Progenitor cell of endocrine pancreas (in vitro differentiated cells): ENCODE data around the gene PSRC1. TPM values are rescaled to one million over a fixed set of nuclear protein-coding genes. Genes with fewer than 3 reads are reported as not detected.

Experiments
- DNase-seq: peaks from one replicate; pipeline ENCODE4 v3.0.0; 2021; ENCODE audit warnings: low spot score; ENCODE audit not compliant: unreplicated experiment
- H3K27ac Mint-ChIP-seq: 2 replicates; pipeline ENCODE4 v1.8.0; 2021; ENCODE audit warnings: mild to moderate bottlenecking, moderate library complexity, mixed read lengths
- H3K27me3 Mint-ChIP-seq: 2 replicates; pipeline ENCODE4 v1.8.0; 2021; ENCODE audit warnings: mixed read lengths
- H3K36me3 Mint-ChIP-seq: 2 replicates; pipeline ENCODE4 v1.8.0; 2022; ENCODE audit warnings: mixed read lengths; ENCODE audit not compliant: insufficient read depth
- H3K4me1 Mint-ChIP-seq: 2 replicates; pipeline ENCODE4 v1.8.0; 2021; ENCODE audit warnings: low read depth, mixed read lengths
- H3K4me3 Mint-ChIP-seq: 2 replicates; pipeline ENCODE4 v1.8.0; 2021; ENCODE audit warnings: low read depth, mild to moderate bottlenecking, moderate library complexity, mixed read lengths
- H3K9me3 Mint-ChIP-seq: 2 replicates; pipeline ENCODE4 v1.8.0; 2021; ENCODE audit warnings: low read depth, mixed read lengths
- CTCF ChIP-seq: fragments of 200-600 bp; sonication (generic); IDR thresholded peaks from one replicate; pipeline ENCODE4 v1.5.0; 2021; ENCODE audit warnings: antibody characterized with exemption, mild to moderate bottlenecking; ENCODE audit not compliant: unreplicated experiment
- total RNA-seq: library from RNA; stranded (reverse); gene quantifications from 2 replicates; pipeline ENCODE4 v1.2.1, GENCODE V29; 2021

PSRC1 gene
- total RNA-seq, 1 donor from 2014 or later, result 29.4 TPM

- no peak for TF ChIP-seq CTCF
- Mint-ChIP-seq H3K4me3 (no peak overlapping the region), H3K4me1 (peaks cover 29% of the 10 kb centered on the region), H3K27me3 (no peaks in the 10 kb centered on the region), H3K36me3 (peaks cover 6% of the 10 kb centered on the region), H3K27ac (no peak overlapping the region), H3K9me3 (no peaks in the 10 kb centered on the region)
- DNase-seq, result no peak
These were observed 2.1 kb downstream of the PSRC1 start for GRCh38 chr1:109280862-109281261.

GRCh38 chr1:109279615-109280278, 3.2 kb downstream of the PSRC1 start:
- no peak overlapping the region for H3K4me3 Mint-ChIP-seq
- peaks cover 40% of the 10 kb centered on the region for H3K4me1 Mint-ChIP-seq

GRCh38 chr1:109277434-109278204, 5.3 kb downstream of the PSRC1 start:
- TF ChIP-seq CTCF, result peak; percentile 95
- peak overlapping the region; percentile 92 for H3K27ac Mint-ChIP-seq
- H3K9me3 Mint-ChIP-seq, result no peaks in the 10 kb centered on the region
- peak; percentile 77 for DNase-seq
- H3K4me3 Mint-ChIP-seq, result no peak overlapping the region
- H3K4me1 Mint-ChIP-seq, result peaks cover 43% of the 10 kb centered on the region
- no peaks in the 10 kb centered on the region for H3K27me3 Mint-ChIP-seq
- H3K36me3 Mint-ChIP-seq, result peaks cover 8% of the 10 kb centered on the region

More at GRCh38 chr1:109279615-109280278, 3.2 kb downstream of the PSRC1 start:
- H3K27me3 Mint-ChIP-seq, result no peaks in the 10 kb centered on the region
- H3K9me3 Mint-ChIP-seq, result no peaks in the 10 kb centered on the region
- no peak for DNase-seq
- H3K27ac Mint-ChIP-seq, result no peak overlapping the region
- no peak for TF ChIP-seq CTCF
- peaks cover 6% of the 10 kb centered on the region for H3K36me3 Mint-ChIP-seq

- no peaks in the 10 kb centered on the region for H3K9me3 Mint-ChIP-seq
- H3K4me1 Mint-ChIP-seq, result peaks cover 33% of the 10 kb centered on the region
- no peaks in the 10 kb centered on the region for H3K27me3 Mint-ChIP-seq
- H3K27ac Mint-ChIP-seq, result peak overlapping the region; percentile 93
- no peak for DNase-seq
- peak overlapping the region; percentile 49 for H3K4me3 Mint-ChIP-seq
- TF ChIP-seq CTCF, result no peak
- peaks cover 10% of the 10 kb centered on the region for H3K36me3 Mint-ChIP-seq
These were observed 7.1 kb downstream of the PSRC1 start for GRCh38 chr1:109275706-109276345.
